HG03571 (cell line): ENCODE data around the gene SSTR5.
"Not testable (repeated sequence)": the region's sequence is repeated elsewhere in the genome, so short reads cannot be mapped to it uniquely, and the experiment has no call there.

Experiments used
- ATAC-seq: cut with Tn5 transposase; IDR thresholded peaks from one replicate; pipeline ENCODE4 v1.9.1; 2021; ENCODE audit not compliant: unreplicated experiment

The SSTR5 gene

GRCh38 chr16:1072526-1073261 is at the start of gene SSTR5:
Gene SSTR5, plus strand, starts transcription at chr16:1072747. Its CDS starts 6,122 bp downstream, at chr16:1078869.
- ATAC-seq, result no peak

DNA sequence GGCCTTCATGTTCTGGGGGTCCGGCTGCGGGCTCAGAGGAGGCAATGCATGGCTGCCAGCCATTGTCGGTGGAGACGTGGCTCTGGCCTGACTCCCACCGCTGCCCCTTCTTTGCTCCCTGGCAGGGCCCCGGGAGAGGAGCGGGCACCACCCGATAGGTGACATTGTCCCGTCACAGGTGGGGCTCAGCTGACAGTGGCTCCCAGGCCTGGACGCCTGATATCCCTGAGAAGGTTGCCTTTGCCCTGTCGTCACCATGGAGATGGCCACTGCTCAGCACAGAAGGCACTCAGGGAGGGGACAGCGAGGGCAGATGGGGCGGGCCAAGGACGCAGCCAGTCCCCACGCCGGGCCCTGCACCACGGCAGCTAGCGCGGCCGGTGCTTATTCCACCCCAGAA is 48.4 kb upstream of the SSTR5 start:
- ATAC-seq, result no peak

- not testable (repeated sequence) for ATAC-seq
Measured at GRCh38 chr16:1025183-1025809, 47.3 kb upstream of the SSTR5 start.

DNA sequence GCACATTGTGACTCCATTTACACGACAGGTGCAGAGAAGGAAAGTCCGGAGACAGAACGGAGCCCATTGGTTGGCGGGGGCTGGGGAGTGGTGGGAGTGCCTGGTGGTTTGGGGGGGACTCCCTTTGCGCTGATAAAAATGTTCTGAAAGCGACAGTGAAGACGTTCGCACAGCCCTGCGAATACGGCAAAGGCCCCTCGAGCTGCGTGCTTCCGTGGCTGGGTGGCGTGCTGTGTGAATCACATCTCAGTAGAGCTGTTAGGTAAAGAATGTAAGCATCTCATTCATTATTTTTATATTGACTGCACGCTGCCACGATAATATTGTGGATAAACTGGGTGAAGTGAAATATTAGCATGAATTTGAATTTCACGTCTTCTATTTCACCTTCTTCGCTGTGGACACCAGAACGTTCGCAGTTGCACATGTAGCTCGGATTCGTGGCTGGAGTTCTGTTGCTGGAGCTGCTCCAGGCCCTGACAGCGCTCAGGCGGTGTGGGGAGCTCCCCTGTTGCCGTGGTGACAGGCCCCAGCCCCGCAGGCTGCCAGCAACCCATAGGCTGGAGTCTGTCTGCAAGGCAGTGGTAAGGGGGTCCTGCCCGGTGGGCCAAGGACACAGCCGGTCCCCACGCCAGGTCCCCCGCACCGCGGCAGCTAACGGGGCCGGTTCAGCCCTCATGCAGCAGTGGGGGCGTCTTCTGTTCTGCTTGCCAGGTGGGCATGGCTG is 46.3 kb upstream of the SSTR5 start:
- ATAC-seq, result no peak

- ATAC-seq, result no peak
Measured at GRCh38 chr16:1026784-1027500, 45.6 kb upstream of the SSTR5 start.

GRCh38 chr16:1027501-1027815 is 45.1 kb upstream of the SSTR5 start:
- ATAC-seq, result no peak

GRCh38 chr16:1028056-1028455 is 44.5 kb upstream of the SSTR5 start:
- no peak for ATAC-seq

GRCh38 chr16:1028524-1029258 is 43.9 kb upstream of the SSTR5 start:
- no peak for ATAC-seq

DNA sequence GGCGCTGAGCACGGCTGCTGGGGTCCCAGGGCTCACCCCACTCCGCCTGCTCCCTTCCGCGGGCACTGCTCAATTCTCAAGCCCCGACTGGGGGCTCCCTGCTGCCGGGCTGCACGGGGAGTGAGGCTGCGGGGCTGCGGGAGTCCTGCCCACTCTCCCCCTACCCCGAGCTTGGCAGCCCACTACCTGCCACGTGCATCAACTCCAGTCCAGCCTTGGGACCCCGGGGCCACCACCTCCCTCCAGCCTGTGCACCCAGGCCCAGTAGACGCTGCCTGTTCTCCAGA is 43.3 kb upstream of the SSTR5 start:
- no peak for ATAC-seq

DNA sequence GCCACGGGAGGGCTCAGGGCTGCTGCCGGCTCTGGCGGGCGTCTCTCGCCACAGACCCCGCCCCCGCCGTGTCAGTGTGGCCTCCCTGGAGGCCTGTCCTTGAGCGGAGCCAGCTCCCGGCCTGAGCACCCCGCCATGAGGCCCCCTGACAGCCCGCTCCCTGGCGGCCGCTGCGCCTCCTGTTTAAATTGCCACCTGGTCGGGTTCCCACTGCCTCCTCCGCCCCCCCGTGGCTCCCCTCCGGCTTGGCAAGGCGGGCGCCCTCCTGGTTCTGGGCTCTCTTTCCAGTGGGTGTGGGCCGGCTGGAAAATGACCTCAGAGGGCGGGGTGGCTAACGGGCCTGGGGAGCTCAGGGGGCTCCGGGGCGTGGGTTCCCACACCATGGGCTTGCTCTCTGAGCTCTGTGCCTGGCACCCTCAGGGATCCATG is 42.1 kb upstream of the SSTR5 start:
- no peak for ATAC-seq

DNA sequence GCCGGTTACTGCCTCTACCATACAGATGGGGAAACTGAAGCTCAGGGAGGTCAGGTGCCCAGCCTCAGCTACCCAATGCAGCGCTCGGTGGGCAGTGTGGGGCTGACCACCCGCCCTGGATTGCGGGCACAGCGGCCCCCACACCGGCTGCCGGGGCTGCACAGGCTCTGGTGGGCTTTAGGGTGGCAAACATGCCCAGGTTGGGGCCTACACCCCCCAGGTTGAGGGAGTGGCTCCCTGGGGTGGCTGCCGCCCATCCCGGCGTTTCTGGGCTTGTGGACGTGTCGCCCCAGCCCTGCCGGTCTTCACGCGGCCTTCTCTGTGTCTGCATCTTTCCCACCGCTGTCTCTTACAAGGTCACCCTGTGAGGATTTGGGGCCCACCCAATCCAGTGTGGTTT is 40.9 kb upstream of the SSTR5 start:
- ATAC-seq, result no peak

- no peak for ATAC-seq
Measured at GRCh38 chr16:1032607-1033006, 39.9 kb upstream of the SSTR5 start.

DNA sequence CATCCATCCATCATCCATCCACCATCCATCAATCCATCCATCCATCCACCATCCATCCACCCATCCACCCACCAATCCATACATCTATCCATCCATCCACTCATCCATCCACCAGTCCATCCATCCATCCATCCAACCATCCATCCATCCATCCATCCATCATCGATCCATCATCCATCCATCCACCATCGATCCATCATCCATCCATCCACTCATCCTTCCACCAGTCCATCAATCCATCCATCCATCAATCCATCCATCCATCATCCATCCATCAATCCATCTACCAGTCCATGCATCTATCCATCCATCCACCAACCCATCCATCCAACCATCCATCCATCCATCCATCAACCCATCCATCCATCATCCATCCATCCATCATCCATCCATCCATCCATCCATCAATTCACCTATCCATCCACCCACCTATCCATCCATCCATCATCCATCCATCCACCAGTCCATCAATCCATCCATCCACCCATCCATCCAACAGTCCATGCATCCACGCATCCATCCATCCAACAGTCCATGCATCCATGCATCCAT is 39.3 kb upstream of the SSTR5 start:
- no peak for ATAC-seq

GRCh38 chr16:1034230-1035065 is 38.1 kb upstream of the SSTR5 start:
- ATAC-seq, result no peak

DNA sequence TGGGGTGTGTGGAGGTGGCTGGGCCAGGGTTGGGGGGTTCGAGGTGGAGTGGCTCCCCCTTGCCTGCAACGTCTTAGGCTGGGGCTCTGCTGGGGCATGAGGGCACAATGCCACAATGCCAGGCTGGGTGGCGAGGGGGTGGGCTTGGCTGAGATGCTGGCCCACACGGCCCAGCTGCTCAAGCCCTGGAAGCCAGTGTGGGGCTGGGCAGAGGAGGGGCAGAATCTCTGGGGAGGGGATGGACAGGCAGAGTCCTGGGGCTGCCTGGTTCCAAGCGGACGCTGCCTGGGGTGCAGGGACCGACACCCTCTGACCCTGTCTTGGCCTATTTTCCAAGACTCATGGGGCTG is 37.5 kb upstream of the SSTR5 start:
- no peak for ATAC-seq

- ATAC-seq, result no peak
Measured at GRCh38 chr16:1036166-1036565, 36.4 kb upstream of the SSTR5 start.

- ATAC-seq, result no peak
Measured at GRCh38 chr16:1036726-1037393, 35.7 kb upstream of the SSTR5 start.

DNA sequence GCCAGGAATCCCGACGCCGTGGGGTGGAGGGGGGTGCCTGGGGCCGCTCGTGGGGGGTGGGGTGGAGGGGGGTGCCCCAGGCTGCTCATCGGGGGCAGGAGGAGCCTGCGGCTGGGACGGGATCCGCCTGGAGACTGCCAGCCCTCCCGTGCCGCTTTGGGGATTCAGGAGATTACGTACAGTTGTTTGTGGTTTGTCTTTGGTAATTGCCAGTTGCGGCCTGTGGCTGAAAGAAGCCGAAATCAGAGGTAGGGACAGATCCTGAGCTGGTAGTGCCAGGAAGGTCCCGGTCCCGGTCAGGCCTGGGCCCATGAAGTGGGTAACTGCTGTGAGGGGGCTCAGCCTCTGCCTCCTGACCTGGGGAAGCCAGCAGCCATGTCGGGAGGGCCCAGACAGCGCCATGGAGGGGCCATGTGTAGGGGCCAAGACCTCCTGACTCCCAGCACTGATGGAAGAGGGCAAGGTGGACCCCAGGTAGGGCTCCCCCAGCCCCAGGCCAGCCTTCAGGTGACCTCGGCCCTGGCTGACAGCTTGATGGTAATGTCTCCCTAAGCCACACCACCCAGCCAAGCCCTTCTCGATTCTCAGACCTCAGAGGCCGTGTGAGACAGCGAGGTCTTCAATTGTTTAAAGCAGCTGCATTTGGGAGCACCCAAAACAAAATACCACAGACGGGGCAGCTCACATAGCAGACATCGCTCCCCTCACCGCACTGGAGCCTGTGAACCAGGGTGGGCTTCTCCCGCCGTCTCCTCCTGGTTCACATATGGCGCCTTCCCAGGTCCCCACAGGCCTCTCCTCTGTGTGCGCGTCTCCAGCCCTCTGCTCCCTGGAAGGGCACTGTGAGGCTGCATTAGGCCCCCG is 34.9 kb upstream of the SSTR5 start:
- ATAC-seq, result no peak

DNA sequence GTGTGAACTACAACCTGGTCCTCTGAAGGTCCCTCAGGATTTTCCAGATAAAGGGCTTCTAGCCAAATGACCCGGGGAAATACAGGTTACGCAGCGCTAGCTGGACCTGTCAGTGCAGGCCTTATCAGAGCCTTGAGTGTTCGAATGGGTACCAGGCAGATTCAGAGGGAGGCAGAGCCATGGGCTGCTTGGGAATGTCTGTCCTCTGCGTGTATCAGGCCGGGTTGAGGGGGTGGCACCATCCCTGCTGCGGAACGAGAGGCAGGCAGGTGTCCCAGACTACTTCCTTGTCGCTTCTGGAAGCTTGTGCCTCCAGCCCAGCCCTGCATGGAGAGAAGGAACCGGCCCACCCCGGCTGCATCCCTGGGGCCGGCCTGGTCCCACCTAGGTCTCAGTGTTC is 33.6 kb upstream of the SSTR5 start:
- ATAC-seq, result no peak
